Medulla oblongata (tissue), 1 donor: ENCODE data around the gene FABP1.

Source experiments
- DNase-seq: peaks from one replicate; pipeline ENCODE4 v3.0.0-alpha.2; 2015; ENCODE audit errors: extremely low spot score

The FABP1 gene

DNA sequence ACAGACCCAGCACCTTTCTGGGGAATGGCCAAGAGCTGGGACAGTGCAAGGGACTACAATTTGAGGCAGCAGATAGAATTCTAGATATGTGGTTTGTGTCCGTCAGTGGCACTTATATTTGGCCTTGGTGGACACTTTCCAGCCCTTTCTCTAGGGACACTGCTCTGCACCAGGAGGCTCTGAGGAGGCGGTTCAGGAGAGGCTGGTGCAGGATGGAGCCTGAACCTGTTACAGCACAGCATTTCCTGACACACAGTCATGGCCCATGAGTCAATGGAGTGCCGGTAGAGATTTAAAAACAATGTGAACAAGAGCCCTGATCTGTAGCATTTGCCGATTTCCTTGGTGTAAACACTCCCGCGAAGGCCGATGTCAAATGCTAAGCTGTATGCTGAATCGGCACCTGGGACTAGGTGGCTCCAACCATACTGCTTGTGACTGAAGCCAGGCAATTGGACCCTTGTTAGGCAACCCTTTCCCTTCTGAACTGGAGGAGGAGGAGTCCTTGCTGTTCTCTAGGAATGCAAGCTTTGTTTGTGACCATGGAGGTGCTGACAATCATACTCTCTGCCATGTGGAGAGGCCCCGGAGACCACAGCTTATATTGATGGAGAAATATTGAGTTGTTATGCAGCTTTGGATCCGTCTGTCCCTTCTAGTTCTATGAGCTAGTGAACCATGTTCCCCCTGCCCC lies 11.9 kb downstream of the FABP1 start:
- no peak for DNase-seq

DNA sequence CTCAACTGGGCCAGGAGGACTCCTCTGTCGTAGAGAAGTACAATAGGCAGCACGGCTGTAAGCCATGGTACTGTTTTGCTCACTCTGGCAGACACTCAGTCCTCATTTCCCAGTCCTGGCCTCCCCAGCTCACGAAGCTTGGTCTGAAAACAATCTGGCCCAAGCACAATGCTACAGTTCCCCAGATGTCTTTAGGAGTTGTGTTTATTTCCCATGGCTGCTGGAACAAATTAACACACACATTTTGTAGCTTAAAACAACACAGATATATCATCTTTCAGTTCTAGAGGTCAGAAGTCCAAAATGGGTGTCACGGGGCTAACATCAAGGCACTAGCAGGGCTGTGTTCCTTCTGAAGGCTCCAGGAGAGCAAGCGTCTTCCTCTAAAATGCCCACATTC lies 13.0 kb downstream of the FABP1 start:
- DNase-seq: no peak

DNA sequence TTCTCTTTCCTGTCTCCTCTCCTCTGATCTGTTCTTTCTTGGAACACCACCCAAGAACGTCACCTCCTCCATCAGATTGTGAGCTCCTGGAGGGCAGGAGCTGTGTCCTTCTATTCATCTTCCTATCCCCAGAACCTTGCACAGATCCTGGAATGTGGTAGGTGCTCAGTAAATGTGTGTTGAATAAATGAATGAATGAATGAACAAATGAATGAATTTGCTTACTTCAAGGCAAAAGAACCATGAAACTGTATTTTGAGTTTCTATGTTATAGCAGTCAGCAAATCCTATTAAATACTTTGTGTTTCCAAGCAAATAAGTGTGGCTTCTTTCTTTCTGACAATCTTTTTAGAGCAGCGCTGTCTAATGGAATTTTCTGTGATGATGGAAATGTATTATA lies 14.8 kb downstream of the FABP1 start:
- DNase-seq: no peak

DNA sequence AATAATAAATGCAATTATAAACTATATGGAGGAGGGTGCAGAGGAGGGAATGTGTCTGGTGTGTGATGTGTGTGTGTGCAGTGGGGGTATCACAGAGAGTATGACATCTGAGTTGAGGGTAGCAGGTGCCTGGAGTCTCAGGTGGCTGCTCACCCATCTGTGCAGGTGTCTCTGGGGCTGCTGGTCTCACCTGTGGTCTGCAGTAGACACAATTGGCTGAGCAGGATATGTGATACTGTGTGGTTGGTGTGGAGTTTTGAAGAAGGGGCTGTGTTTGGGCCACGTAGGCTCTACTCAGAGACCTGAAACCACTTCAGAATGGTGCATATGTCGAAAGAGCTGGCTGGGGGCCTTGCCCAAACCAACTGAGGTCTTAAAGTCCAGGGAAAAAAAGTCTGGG lies 17.0 kb downstream of the FABP1 start:
- no peak for DNase-seq

DNA sequence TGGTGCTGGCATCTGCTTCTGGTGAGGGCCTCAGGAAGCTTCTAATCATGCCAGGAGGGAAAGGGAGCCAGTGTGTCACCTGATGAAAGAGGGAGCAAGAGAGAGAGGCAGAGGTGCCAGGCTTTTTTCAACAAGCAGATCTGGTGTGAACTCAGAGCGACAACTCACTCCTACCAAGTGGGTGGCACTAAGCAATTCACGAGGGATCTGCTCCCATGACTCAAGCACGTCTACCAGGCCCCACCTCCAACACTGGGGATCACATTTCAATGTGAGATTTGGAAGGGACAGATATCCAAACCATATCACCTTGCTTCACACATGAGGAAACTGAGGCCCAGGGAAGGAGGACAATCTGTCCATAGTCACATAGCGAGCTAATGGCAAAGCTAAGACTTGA lies 19.1 kb downstream of the FABP1 start:
- DNase-seq: no peak

DNA sequence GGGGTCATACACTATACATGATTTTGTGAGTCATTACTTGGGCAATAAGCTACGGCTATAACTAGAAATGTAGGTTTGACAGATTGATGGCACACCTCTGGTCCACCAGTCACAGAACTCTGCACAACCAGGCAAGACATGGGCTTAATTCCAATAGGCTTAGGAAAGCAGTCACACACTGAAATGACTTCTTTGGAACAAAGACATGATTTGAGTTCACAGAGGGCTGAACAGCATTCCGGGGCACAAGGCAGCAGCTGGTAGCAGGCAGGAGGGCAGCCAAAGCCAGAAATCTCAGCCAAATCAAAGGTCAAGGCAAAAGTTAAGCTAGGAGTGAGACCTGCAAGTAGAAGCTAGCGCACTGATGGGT lies 27.4 kb downstream of the FABP1 start:
- DNase-seq: peak; percentile 45

DNA sequence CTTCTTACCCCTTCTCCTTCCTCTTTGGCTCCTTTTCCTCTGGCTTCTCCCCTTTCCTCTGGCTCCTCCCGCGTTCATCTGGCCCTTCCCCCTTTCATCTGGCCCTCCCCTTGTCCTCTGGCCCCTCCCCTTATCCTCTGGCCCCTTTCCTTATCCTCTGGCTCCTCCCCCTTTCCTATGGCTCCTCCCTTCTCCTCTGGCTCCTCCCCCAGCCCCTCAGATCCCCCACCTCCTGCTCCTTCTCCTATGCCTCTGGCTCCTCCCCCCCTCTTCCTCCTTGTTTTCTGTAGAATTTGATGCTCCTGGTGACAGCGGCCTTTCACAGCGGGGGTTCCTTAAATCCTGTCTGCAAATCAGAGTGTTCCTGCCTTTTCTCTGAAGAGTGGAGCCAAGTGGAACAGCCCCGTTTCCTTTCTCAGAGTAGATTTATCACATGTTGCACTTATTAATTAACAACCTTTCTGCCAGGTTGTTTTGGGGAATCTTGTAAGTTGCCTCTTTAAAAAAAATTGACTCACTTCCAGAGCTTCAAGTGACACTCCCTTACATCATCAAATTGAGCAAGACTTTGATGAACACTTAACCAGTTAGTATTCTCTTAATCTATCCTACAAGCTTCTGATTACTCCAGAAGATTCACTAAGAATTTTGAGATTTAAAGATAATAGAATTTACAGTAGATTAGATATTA lies 27.9 kb downstream of the FABP1 start:
- DNase-seq: no peak

DNA sequence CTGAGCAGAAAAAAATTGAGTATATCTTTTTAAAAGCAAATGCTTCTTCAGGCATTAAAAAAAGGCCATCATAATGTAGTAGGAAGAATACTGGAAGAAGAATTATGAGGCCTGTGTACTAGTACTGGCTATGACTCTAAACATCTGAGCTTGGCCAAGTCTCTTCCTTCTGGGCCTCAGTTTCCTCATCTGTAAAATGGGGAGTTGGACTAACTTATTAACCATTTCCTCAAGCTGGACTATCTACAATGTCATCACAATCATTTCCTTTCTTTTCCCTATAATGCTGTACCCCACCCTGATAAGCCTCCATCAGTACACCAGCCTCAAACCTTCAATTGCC lies 29.3 kb downstream of the FABP1 start:
- no peak for DNase-seq

DNA sequence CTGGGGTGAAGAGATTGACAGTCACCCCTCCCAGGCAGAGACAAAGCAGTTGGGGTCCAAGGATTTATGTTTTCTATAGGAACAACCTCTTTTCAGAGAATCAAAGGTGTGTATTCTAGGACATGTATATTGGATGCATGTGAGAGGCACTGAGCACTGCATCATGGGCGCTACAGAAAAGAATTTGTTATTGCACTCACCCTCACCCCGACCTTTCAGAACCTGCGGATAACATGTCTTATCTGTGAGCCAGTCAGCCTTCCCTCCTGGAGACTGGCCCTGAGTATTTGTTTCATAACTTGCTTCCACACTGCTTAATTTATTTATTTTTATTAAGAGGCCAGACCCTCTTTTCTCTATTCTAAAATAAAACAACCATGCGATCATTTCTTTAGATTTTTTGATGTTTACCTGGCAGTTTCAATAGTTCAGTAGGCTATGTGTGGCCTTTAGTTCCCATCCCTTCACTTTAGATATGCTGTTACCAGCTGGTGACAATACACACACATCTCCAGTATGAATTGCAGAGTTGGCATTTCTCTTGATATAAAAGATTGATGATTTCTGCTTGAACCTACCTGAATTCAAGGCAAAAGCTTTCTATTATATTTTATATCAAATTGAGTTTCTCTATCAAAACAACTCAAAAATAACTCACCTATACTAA lies 29.8 kb downstream of the FABP1 start:
- no peak for DNase-seq

DNA sequence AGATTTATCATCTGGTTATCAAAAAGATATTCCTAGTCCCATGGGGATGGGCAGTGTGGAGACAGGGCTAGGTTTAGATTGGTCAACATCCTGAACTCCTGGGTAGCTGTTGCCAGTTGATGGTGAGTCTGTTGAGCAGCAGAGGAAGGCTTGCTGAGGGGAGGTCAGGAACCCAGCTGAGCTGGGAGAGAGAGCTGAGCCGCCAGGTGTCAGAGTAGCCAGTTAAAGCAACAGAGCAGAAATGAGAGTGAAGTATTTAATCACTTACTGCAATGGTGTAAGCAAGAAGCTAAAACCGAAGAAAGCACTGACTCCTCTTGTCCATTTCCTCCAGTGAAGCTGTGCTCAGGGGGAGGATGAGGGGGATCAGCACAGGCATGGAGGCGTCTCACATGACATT lies 30.7 kb downstream of the FABP1 start:
- no peak for DNase-seq

DNA sequence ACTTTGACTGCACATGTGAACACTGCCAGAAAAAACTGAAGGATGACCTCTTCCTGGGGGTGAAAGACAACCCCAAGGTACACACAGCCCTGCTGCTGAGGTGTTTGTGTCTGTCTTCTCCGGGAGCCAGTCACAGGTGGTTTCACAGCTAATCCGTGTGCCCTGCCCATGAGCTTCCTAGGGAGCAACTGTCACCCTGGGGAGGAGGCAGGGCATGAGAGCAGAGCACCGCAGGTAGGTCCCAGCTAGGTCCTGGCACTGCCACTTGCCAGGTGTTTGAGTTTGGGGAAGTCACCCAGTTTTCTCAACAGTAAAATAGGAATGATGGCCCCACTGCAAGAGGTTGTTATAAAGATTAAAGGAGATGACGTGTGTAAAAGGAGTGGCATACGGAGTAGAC lies 31.2 kb downstream of the FABP1 start:
- DNase-seq: no peak

DNA sequence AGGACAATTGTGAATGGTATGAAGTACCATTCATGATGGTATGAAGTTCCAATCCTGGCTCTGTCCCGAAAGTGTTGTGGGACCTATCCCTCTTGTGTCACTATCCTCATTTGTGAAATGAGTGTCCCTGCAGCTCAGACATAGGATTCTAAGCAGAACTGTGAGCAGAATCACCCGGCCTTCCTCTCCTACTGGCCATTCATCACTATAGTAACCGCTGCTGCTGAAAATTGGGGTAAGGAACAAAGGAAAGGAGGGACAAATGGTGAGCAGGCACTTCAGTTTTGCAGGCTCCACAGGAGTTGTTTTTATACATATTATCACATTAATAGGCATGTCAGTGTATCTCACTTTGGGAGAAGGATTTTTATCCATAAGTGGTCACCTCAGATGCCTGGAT lies 32.8 kb downstream of the FABP1 start:
- no peak for DNase-seq

DNA sequence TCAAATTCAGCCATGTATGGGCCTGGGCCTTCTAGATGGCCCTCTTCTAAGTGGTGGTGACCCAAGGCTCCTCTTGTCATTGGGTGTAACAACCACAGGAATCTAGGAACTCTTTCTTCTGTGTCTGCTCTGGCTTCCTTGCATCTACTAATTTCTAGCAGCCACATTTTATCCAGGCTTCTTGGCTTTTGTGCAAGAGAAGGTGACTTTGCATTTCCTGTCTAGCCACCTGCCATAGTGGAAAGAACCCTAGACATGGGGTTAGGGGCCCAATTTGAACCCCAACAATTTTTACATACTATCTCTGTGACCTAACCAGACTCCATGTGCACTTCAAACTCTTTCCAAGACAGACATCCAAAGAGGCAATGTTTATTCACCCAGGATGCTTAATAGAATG lies 35.1 kb downstream of the FABP1 start:
- DNase-seq: no peak

DNA sequence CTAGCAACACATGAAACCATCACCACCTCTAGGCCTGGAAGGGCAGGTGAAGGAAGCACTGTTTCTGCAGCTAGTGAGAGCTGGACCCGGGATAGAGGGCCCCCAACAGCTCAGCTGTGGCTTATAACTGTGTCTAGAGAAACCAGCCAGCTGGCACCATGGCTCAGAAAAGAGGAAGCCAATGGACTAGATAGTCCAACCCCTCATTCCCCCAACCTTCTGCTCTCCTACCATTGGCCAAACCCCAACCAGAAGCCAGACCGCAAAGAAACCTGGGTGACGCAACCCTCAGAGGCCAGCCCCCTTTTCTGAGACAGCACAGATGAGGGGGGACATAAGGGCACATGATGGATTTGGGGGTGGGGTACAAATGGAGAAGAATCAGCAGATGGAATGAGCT lies 35.9 kb downstream of the FABP1 start:
- no peak for DNase-seq

DNA sequence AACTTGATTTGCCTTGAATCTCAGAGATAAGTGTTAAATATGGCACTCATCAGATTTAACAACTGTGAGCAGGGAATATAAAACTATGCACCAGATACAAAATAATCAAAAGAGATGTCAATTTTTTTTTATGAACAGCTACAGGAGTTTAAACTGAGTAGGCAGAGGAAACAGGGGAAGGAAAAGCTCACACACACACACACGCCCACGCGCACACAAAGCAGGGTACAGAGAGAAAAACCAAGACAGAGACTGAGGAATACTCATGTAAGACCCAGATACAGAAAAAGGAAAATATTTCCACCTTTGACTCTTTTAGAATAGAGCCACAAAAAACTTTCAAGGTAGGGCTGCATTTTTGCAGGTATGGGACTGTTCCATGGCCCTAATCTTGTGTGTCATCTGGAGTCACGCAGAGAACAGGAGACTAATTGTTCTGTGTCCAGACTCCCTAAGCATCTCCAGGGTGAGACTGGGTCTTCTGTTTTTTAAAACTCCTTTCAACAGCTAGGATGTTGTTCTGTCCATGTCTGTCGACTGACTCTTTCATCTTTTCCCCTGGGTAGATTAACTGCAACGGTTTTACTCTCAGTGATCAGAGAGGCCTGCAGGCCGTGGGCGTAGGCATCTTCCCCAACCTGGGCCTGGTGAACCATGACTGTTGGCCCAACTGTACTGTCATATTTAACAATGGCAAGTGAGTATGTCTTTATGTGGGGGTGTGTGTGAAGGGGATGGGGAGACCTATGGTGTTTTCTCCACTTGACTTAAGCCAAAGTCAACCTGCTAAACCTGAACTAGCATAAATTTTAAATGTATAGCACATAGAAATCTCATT lies 37.2 kb downstream of the FABP1 start:
- DNase-seq: no peak

DNA sequence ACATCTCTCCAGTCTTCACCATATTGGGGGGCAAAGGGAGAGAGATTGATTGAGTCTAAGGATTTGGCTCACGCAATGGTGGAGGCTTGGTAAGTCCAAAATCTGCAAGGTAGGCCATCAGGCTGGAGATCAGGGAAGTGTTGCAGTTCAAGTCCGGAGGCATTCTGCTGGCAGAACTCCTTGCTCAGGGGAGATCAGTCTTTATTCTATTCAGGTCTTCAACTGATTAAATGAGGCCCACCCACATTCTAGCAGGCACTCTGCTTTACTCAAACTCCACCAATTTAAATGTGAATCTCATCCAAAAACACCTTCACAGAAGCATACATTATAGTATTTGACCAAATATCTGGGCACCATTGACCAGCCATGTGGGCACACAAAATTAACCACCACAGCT lies 38.9 kb downstream of the FABP1 start:
- DNase-seq: no peak

DNA sequence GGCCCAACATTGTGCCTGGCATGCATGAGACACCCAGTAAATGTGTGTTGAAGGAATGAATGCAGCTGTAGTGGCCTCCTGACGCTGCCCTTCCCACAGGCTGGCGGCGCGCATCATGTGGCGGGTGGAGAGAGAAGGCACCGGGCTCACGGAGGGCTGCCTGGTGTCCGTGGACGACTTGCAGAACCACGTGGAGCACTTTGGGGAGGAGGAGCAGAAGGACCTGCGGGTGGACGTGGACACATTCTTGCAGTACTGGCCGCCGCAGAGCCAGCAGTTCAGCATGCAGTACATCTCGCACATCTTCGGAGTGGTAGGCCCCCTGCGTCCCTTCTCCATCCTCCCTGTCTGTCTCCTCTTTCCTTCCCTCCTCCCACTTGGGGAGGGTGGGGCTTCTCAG lies 40.1 kb downstream of the FABP1 start:
- no peak for DNase-seq

DNA sequence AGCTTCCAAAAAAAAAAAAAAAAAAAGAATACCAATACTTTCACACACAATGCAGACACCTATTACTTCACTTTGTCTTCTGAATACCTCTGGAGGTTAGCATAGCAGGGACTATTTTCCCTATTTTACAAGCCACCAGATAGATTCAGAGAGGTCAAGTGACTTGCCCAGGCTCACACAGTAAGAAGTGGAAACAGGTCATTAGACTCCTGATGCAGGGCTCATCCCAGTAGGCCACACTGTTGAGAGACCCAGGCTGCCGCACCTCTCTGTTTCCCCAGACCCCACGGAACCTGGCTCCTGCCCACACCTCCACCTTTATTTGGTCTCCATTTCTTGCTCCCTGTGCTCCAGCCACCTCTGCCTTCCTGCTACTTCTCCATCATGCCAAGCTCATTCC lies 40.8 kb downstream of the FABP1 start:
- no peak for DNase-seq

DNA sequence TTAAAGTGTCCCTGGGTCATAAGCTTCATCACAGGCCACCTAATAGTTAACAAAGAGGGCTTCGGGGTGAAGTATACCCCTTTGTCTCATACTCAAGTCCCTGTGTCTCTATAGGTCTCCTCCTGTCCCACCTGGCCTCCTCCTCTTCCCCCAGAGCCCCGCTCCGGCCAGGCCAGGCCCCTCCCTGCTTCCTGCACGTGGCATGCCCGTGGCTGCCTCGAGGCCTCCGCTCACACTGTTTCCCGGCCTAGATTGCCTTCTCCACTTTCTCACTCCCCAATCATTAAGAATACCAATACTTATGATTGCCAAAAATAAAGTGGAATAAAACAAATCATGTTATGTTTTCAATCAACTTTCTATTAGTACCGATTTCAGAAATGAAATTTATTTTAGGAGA lies 41.5 kb downstream of the FABP1 start:
- no peak for DNase-seq

DNA sequence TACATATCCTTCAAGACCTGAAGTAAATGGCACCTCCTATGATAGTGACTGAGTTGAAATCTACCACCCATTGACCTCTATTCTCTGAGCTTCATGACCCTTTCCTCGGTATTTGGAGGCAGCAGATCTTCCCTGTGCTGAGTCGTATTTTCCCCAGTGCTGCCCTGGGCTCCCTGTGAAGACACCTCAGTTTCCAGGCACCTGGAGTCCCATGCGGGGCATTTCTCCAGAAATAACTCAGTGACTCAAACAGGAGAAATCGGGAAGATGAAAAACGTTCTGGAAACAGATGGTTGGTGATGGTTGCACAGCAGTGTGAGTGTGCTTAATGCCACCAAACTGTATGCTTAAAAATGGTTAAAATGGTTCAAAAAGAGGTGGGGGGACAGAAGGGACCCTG lies 42.3 kb downstream of the FABP1 start:
- DNase-seq: no peak

DNA sequence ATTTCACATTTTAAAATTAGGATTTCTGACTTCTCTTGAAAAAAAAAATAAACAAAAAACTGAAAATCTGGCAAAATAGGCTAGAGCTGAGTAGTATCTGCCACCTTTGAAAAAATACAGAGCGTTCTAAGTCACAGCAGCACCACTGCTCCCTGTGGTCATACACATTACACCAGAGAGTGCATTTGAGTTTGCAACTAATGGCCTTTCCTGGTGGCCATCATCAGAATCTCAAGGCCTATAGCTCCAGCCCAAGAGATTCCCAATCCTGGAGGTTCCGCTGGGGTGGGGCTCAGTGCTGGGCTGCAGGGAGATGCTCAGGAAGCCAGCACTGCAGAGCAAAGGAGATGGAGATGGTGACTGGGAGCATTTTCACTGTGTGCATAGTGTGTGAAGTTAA lies 42.8 kb downstream of the FABP1 start:
- DNase-seq: no peak

DNA sequence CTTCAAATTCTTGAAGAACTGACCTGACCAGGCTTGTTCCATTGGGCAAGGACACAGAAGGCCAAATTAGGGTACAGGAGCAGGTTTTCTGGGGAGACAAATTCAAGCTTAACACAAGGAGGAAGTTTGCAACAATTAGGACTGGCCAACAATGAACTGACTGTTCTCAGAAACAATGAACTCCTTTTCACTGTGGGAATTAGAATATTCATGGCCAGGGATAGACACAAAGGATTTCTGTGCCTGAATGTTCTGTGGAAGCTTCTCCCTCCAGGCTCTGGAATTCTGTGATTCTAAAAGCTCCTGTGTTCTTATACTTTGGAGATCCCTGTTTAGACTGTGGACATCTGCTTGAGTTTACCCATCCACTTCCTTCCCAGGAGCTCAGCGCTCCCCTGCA lies 45.1 kb downstream of the FABP1 start:
- peak; percentile 95 for DNase-seq
